Naive thymus-derived CD4-positive, alpha-beta T cell (primary cell): Measurements from ENCODE around the gene RPL7A. TPM values are rescaled to one million over a fixed set of nuclear protein-coding genes. Genes with fewer than 3 reads are reported as not detected.
A peak's percentile ranks its signal among the peaks of the same experiment; 100 is the strongest.

ENCODE experiments used
- ATAC-seq: fragments of 150-1000 bp; cut with Tn5 transposase; 2 replicates; pipeline ENCODE4 v1.10.0; 2021; ENCODE audit warnings: mild to moderate bottlenecking, moderate library complexity
- CTCF ChIA-PET: fragments of 350-600 bp; sonication (Branson Sonifier 250); formaldehyde crosslinking; loops from one replicate; lab custom pipeline; 2021; ENCODE audit warnings: antibody characterized with exemption; lab: Charles Lee
- POLR2A ChIA-PET: fragments of 350-600 bp; sonication (Branson Sonifier 250); formaldehyde crosslinking; loops from one replicate; lab custom pipeline; 2021; ENCODE audit warnings: antibody characterized with exemption, inconsistent platforms; lab: Charles Lee
- DNase-seq, 9 donors: peaks; one replicate each; pipeline versions ENCODE4 v3.0.0 to v3.0.0-alpha.2; 2020 to 2022; ENCODE audit warnings: mixed read lengths in 1 of 9
- H3K27ac ChIP-seq: one replicate; pipeline ENCODE4 v1.7.0; 2013; ENCODE audit warnings: mild to moderate bottlenecking, low read depth, low read length, moderate library complexity
- H3K27me3 ChIP-seq, 2 donors: one replicate each; pipeline ENCODE4 v1.7.0; 2013; ENCODE audit warnings: low read length in 2 of 2, mild to moderate bottlenecking in 2 of 2, moderate library complexity in 2 of 2; ENCODE audit not compliant: control insufficient read depth in 2 of 2, insufficient read depth in 2 of 2
- H3K36me3 ChIP-seq, 3 experiments: 1 replicate in 2 of 3; 2 replicates in 1 of 3; pipeline ENCODE4 v1.7.0; 2013; ENCODE audit warnings: low read length in 3 of 3, mild to moderate bottlenecking in 3 of 3, moderate library complexity in 1 of 3; ENCODE audit not compliant: insufficient read depth in 3 of 3, control insufficient read depth in 2 of 3
- H3K4me1 ChIP-seq, 2 donors: one replicate each; pipeline ENCODE4 v1.7.0; 2013; ENCODE audit warnings: low read length in 2 of 2, mild to moderate bottlenecking in 2 of 2, moderate library complexity in 1 of 2; ENCODE audit not compliant: control insufficient read depth in 2 of 2, insufficient read depth in 2 of 2
- H3K4me3 ChIP-seq: 2 replicates; pipeline ENCODE4 v1.7.0; 2013; ENCODE audit warnings: mild to moderate bottlenecking, low read length
- H3K9me3 ChIP-seq, 3 experiments: 1 replicate in 2 of 3; 2 replicates in 1 of 3; pipeline ENCODE4 v1.7.0; 2013; ENCODE audit warnings: low read length in 3 of 3; ENCODE audit not compliant: control insufficient read depth in 2 of 3
- H3K27ac Mint-ChIP-seq, 9 donors: one replicate each; pipeline ENCODE4 v1.8.0; 2020 to 2022; ENCODE audit warnings: mixed read lengths in 9 of 9, mild to moderate bottlenecking in 8 of 9, moderate library complexity in 5 of 9, inconsistent platforms in 2 of 9
- H3K27me3 Mint-ChIP-seq, 5 donors: one replicate each; pipeline ENCODE4 v1.8.0; 2021 to 2022; ENCODE audit warnings: mixed read lengths in 5 of 5, mild to moderate bottlenecking in 1 of 5
- H3K36me3 Mint-ChIP-seq, 5 donors: one replicate each; pipeline ENCODE4 v1.8.0; 2020 to 2022; ENCODE audit warnings: mixed read lengths in 5 of 5, mild to moderate bottlenecking in 3 of 5, inconsistent platforms in 1 of 5
- H3K4me1 Mint-ChIP-seq, 7 donors: one replicate each; pipeline ENCODE4 v1.8.0; 2020 to 2022; ENCODE audit warnings: mixed read lengths in 7 of 7, mild to moderate bottlenecking in 3 of 7, inconsistent platforms in 1 of 7
- H3K4me3 Mint-ChIP-seq, 10 donors: one replicate each; pipeline ENCODE4 v1.8.0; 2020 to 2022; ENCODE audit warnings: mild to moderate bottlenecking in 10 of 10, mixed read lengths in 10 of 10, moderate library complexity in 6 of 10, inconsistent platforms in 2 of 10
- H3K9me3 Mint-ChIP-seq, 11 donors: one replicate each; pipeline ENCODE4 v1.8.0; 2020 to 2022; ENCODE audit warnings: mixed read lengths in 11 of 11, mild to moderate bottlenecking in 4 of 11, inconsistent platforms in 1 of 11, moderate library complexity in 1 of 11
- intact Hi-C, 2 donors: fragments of 100-400 bp; cut with micrococcal nuclease; formaldehyde crosslinking; loops; one replicate each; pipeline ENCODE4 v1.15.1; 2023
- polyA plus RNA-seq, 2 donors: library from polyadenylated mRNA; unstranded; fragments of 300-500 nt; fragmentation: Illumina TruSeq; gene quantifications; one replicate each; pipeline ENCODE4 v1.2.3, GENCODE V29; 2021
- total RNA-seq, 6 experiments: library from RNA in 5 of 6; stranded (reverse) in 5 of 6; gene quantifications; 1 replicate in 5 of 6; 2 replicates in 1 of 6; pipeline ENCODE4 v1.2.3 and lab custom pipeline; 2021 to 2026

RPL7A gene
- total and polyA plus RNA-seq, 7 experiments from 2014 or later: 1,347 to 2,815 (median 2,127) TPM

- no peak overlapping the region for H3K27ac ChIP-seq
- Mint-ChIP-seq H3K4me3 (no peak overlapping the region), H3K4me1 (peaks cover 40 to 61% (median 49%) of the 10 kb centered on the region in 7 donors), H3K27ac (no peak overlapping the region), H3K36me3 (peaks cover 3 to 35% (median 6%) of the 10 kb centered on the region in 5 donors), H3K27me3 (no peaks in the 10 kb centered on the region), H3K9me3 (no peaks in the 10 kb centered on the region)
- peaks cover 18 to 64% (median 31%) of the 10 kb centered on the region in 3 experiments for H3K36me3 ChIP-seq
- H3K4me3 ChIP-seq: no peak overlapping the region
- peaks cover 34 to 50% of the 10 kb centered on the region in 2 donors for H3K4me1 ChIP-seq
- no peak for ATAC-seq
- DNase-seq: no peak
- ChIA-PET POLR2A (interaction anchor here (13.6 kb wide), 1 partner anchor 12 kb away, joined by 185 read pairs; the partner anchor contains the start of genes SURF1 and SURF2), CTCF (no interaction called here)
- intact Hi-C loops: no loop called here
- H3K27me3 ChIP-seq: no peaks in the 10 kb centered on the region
- no peaks in the 10 kb centered on the region for H3K9me3 ChIP-seq
These were observed 19.2 kb downstream of the RPL7A start for GRCh38 chr9:133367221-133367620.

- Histone ChIP-seq H3K4me3 (no peak overlapping the region), H3K9me3 (no peaks in the 10 kb centered on the region), H3K27ac (no peak overlapping the region), H3K4me1 (peaks cover 40 to 55% of the 10 kb centered on the region in 2 donors), H3K27me3 (no peaks in the 10 kb centered on the region), H3K36me3 (peaks cover 16 to 64% (median 31%) of the 10 kb centered on the region in 3 experiments)
- DNase-seq (no peak), ATAC-seq (no peak)
- CTCF ChIA-PET: no interaction called here
- POLR2A ChIA-PET: interaction anchor here (13.6 kb wide), 1 partner anchor 13 kb away, joined by 185 read pairs; the partner anchor contains the start of genes SURF1 and SURF2
- Mint-ChIP-seq H3K27me3 (no peaks in the 10 kb centered on the region), H3K36me3 (peaks cover under 1 to 36% (median 6%) of the 10 kb centered on the region in 5 donors), H3K4me3 (no peak overlapping the region), H3K4me1 (peaks cover 41 to 66% (median 55%) of the 10 kb centered on the region in 7 donors), H3K27ac (peak overlapping the region in 2 of 9 donors; percentile 25 to 96), H3K9me3 (no peaks in the 10 kb centered on the region)
- intact Hi-C loops: no loop called here
These were observed 19.8 kb downstream of the RPL7A start for GRCh38 chr9:133367778-133368177.

GRCh38 chr9:133368249-133368881 is 20.3 kb downstream of the RPL7A start:
- H3K27ac ChIP-seq: no peak overlapping the region
- no peaks in the 10 kb centered on the region for H3K9me3 Mint-ChIP-seq
- H3K27ac Mint-ChIP-seq: peak overlapping the region; percentile 67 to 96 (median 88)
- CTCF ChIA-PET: no interaction called here
- ATAC-seq (no peak), DNase-seq (no peak)
- no peaks in the 10 kb centered on the region for H3K9me3 ChIP-seq
- H3K4me1 Mint-ChIP-seq: peaks cover 45 to 72% (median 60%) of the 10 kb centered on the region in 7 donors
- peak overlapping the region in 9 of 10 donors; percentile 48 to 86 (median 66) for H3K4me3 Mint-ChIP-seq
- H3K27me3 Mint-ChIP-seq: no peaks in the 10 kb centered on the region
- intact Hi-C loops: no loop called here
- peaks cover 45 to 61% of the 10 kb centered on the region in 2 donors for H3K4me1 ChIP-seq
- peaks cover 10 to 63% (median 27%) of the 10 kb centered on the region in 3 experiments for H3K36me3 ChIP-seq
- H3K27me3 ChIP-seq: no peaks in the 10 kb centered on the region
- POLR2A ChIA-PET: interaction anchor here (13.6 kb wide), 1 partner anchor 14 kb away, joined by 185 read pairs; the partner anchor contains the start of genes SURF1 and SURF2
- H3K36me3 Mint-ChIP-seq: peaks cover 0 to 38% (median 4%) of the 10 kb centered on the region in 5 donors
- H3K4me3 ChIP-seq: no peak overlapping the region

GRCh38 chr9:133369422-133369821 is 21.4 kb downstream of the RPL7A start:
- Histone ChIP-seq H3K9me3 (no peaks in the 10 kb centered on the region), H3K36me3 (peaks cover 8 to 53% (median 24%) of the 10 kb centered on the region in 3 experiments), H3K27ac (peak overlapping the region; percentile 86), H3K4me3 (peak overlapping the region; percentile 53), H3K4me1 (peaks cover 45 to 70% of the 10 kb centered on the region in 2 donors), H3K27me3 (no peaks in the 10 kb centered on the region)
- Mint-ChIP-seq H3K27ac (peak overlapping the region; percentile 48 to 96 (median 93)), H3K9me3 (no peaks in the 10 kb centered on the region), H3K4me3 (peak overlapping the region; percentile 32 to 87 (median 69)), H3K36me3 (peaks cover 0 to 33% (median 0%) of the 10 kb centered on the region in 5 donors), H3K27me3 (no peaks in the 10 kb centered on the region), H3K4me1 (peaks cover 52 to 76% (median 62%) of the 10 kb centered on the region in 7 donors)
- intact Hi-C loops: no loop called here
- DNase-seq: no peak
- ChIA-PET POLR2A (interaction anchor here (1.1 to 13.6 kb wide), 3 partner anchors 15 to 165 kb away, joined by 3 to 185 read pairs (median 3); partner anchors contain the start of genes ADAMTSL2, SURF1 and SURF2), CTCF (interaction anchor here (0.6 to 1.9 kb wide), 2 partner anchors 40 to 182 kb away, joined by 3 to 4 read pairs; no protein-coding TSS in a partner anchor)
- ATAC-seq: no peak

GRCh38 chr9:133369933-133370332 is 21.9 kb downstream of the RPL7A start:
- Histone ChIP-seq H3K36me3 (peaks cover 7 to 49% (median 21%) of the 10 kb centered on the region in 3 experiments), H3K27ac (peak overlapping the region; percentile 86), H3K9me3 (no peaks in the 10 kb centered on the region), H3K4me3 (peak overlapping the region; percentile 53), H3K27me3 (no peaks in the 10 kb centered on the region), H3K4me1 (peaks cover 50 to 70% of the 10 kb centered on the region in 2 donors)
- ChIA-PET CTCF (interaction anchor here (1.9 to 2.5 kb wide), 2 partner anchors 18 to 40 kb away, joined by 4 to 11 read pairs; no protein-coding TSS in a partner anchor), POLR2A (interaction anchor here (1.1 to 13.6 kb wide), 3 partner anchors 15 to 164 kb away, joined by 3 to 185 read pairs (median 3); partner anchors contain the start of genes ADAMTSL2, SURF1 and SURF2)
- Mint-ChIP-seq H3K27me3 (no peaks in the 10 kb centered on the region), H3K4me3 (peak overlapping the region; percentile 74 to 87 (median 84)), H3K4me1 (peaks cover 57 to 81% (median 67%) of the 10 kb centered on the region in 7 donors), H3K9me3 (no peaks in the 10 kb centered on the region), H3K36me3 (peaks cover 0 to 38% (median 0%) of the 10 kb centered on the region in 5 donors), H3K27ac (peak overlapping the region; percentile 82 to 96 (median 94))
- intact Hi-C loops: loop anchor here in 1 of 2 donors (2.0 to 10.0 kb wide), 3 partner anchors 13 to 795 kb away; partner anchors contain the start of genes RNU6ATAC, SURF1 and SURF2
- DNase-seq (no peak), ATAC-seq (no peak)

- H3K27me3 ChIP-seq: no peaks in the 10 kb centered on the region
- ATAC-seq: peak; percentile 58
- H3K27ac ChIP-seq: peak overlapping the region; percentile 86
- CTCF ChIA-PET: interaction anchor here (0.6 to 3.5 kb wide), 7 partner anchors 12 to 187 kb away, joined by 3 to 21 read pairs (median 11); no protein-coding TSS in a partner anchor
- peaks cover 0 to 40% (median 0%) of the 10 kb centered on the region in 5 donors for H3K36me3 Mint-ChIP-seq
- H3K4me1 Mint-ChIP-seq: peaks cover 60 to 83% (median 70%) of the 10 kb centered on the region in 7 donors
- H3K36me3 ChIP-seq: peaks cover 0 to 42% (median 14%) of the 10 kb centered on the region in 3 experiments
- H3K4me3 Mint-ChIP-seq: peak overlapping the region; percentile 74 to 87 (median 84)
- no peaks in the 10 kb centered on the region for H3K9me3 ChIP-seq
- peak in 6 of 9 donors; percentile 13 to 54 (median 48) for DNase-seq
- peak overlapping the region; percentile 53 for H3K4me3 ChIP-seq
- H3K9me3 Mint-ChIP-seq: no peaks in the 10 kb centered on the region
- H3K27ac Mint-ChIP-seq: peak overlapping the region; percentile 82 to 96 (median 94)
- POLR2A ChIA-PET: interaction anchor here (0.7 to 13.6 kb wide), 10 partner anchors 8 to 310 kb away, joined by 3 to 185 read pairs (median 3); partner anchors contain the start of genes ADAMTSL2, MED22, RPL7A and SURF1
- H3K27me3 Mint-ChIP-seq: no peaks in the 10 kb centered on the region
- H3K4me1 ChIP-seq: peaks cover 52 to 70% of the 10 kb centered on the region in 2 donors
- intact Hi-C loops: loop anchor here (1.0 to 10.0 kb wide), 7 partner anchors 14 to 794 kb away; partner anchors contain the start of genes MED22 (in 2 of the 2), RPL7A (in 2 of the 2), SURF1 (in 2 of the 2) and SURF2 (in 2 of the 2)
These were observed 22.7 kb downstream of the RPL7A start for GRCh38 chr9:133370685-133371084.
